A549 (cell line): ENCODE measurements around the gene TAF1A.

Source experiments
- EP300 ChIP-seq, 2 experiments: fragments of >200 bp; sonication (Bioruptor Twin); formaldehyde crosslinking; IDR thresholded peaks; 2 replicates in 1 of 2; 3 replicates in 1 of 2; pipeline ENCODE4 v1.6.1; 2016 to 2017
- FOSL2 ChIP-seq, 2 experiments: fragments of 450-650 bp in 1 of 2; fragments of >200 bp in 1 of 2; sonication (Bioruptor Twin) in 1 of 2; formaldehyde crosslinking; IDR thresholded peaks; 2 replicates each; pipeline versions ENCODE4 v1.5.0 to v1.6.1; 2016 to 2020; ENCODE audit warnings: mild to moderate bottlenecking in 1 of 2, moderate library complexity in 1 of 2
- GATA3 ChIP-seq: IDR thresholded peaks from 2 replicates; pipeline ENCODE4 v1.6.1; 2012; ENCODE audit warnings: borderline replicate concordance
- HOXA7 ChIP-seq: fragments of 250-450 bp; sonication (Bioruptor Pico); IDR thresholded peaks from 2 replicates; pipeline ENCODE4 v1.5.0; 2020; ENCODE audit warnings: mild to moderate bottlenecking, moderate library complexity
- HOXB5 ChIP-seq: fragments of 250-450 bp; sonication (Bioruptor Pico); IDR thresholded peaks from 2 replicates; pipeline ENCODE4 v1.5.0; 2020; ENCODE audit warnings: mild to moderate bottlenecking, moderate library complexity
- JUNB ChIP-seq: fragments of >200 bp; sonication (Bioruptor Twin); formaldehyde crosslinking; IDR thresholded peaks from 2 replicates; pipeline ENCODE4 v1.6.1; 2016
- RAD21 ChIP-seq, 2 experiments: fragments of >200 bp in 1 of 2; sonication (Bioruptor Twin) in 1 of 2; formaldehyde crosslinking in 1 of 2; IDR thresholded peaks in 1 of 2; conservative IDR thresholded peaks in 1 of 2; 2 replicates in 1 of 2; 3 replicates in 1 of 2; pipeline ENCODE4 v1.6.1; 2012 to 2018; ENCODE audit warnings: inconsistent platforms in 1 of 2
- TFCP2L1 ChIP-seq: fragments of 250-450 bp; sonication (Bioruptor Pico); IDR thresholded peaks from 2 replicates; pipeline ENCODE4 v1.5.0; 2021; ENCODE audit warnings: mild to moderate bottlenecking
- TF ChIP-seq, protein P1 (sequence below): fragments of >200 bp; sonication (Bioruptor Twin); formaldehyde crosslinking; IDR thresholded peaks from 3 replicates; pipeline ENCODE4 v1.5.1; 2016
- TF ChIP-seq, protein P2 (sequence below): fragments of 250-450 bp; sonication (Bioruptor Pico); IDR thresholded peaks from 2 replicates; pipeline ENCODE4 v1.5.0; 2021; ENCODE audit warnings: mild to moderate bottlenecking, moderate library complexity, borderline replicate concordance
- TF ChIP-seq, protein P3 (sequence below): fragments of 200-600 bp; sonication (generic); IDR thresholded peaks from 2 replicates; pipeline ENCODE4 v1.6.1; 2016; ENCODE audit warnings: antibody characterized with exemption, mild to moderate bottlenecking, moderate library complexity

DNA sequence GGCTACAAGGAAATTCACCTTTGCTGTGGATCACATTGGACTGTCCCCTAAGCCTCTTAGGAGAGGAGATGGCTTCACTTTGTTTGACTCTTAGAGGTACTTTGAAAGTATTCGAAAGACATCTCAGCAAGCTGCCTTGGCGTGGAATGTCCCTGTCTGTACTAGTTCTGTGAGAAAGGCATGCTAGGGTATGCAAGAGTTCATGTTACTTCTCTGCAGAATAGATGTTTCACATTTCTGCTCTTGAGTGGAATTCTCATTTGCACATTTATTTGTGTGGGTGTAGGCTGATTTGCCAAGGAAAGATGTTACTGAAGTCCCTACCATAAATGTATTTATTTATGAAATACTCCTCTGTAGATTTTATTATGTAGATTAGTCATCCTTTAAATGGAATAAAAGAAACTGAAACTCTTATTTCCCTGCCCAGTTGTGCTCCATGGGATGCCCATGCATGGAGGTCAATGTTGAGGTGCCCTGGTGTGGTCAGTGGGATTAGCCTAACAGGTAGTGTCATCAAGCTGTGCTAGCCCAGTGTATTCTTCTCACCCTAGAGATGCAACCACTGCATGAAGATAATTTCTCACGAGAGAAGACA, 42.0 kb upstream of the TAF1A start:
- TF ChIP-seq, protein P1, sequence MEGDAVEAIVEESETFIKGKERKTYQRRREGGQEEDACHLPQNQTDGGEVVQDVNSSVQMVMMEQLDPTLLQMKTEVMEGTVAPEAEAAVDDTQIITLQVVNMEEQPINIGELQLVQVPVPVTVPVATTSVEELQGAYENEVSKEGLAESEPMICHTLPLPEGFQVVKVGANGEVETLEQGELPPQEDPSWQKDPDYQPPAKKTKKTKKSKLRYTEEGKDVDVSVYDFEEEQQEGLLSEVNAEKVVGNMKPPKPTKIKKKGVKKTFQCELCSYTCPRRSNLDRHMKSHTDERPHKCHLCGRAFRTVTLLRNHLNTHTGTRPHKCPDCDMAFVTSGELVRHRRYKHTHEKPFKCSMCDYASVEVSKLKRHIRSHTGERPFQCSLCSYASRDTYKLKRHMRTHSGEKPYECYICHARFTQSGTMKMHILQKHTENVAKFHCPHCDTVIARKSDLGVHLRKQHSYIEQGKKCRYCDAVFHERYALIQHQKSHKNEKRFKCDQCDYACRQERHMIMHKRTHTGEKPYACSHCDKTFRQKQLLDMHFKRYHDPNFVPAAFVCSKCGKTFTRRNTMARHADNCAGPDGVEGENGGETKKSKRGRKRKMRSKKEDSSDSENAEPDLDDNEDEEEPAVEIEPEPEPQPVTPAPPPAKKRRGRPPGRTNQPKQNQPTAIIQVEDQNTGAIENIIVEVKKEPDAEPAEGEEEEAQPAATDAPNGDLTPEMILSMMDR, result no peak
- TF ChIP-seq FOSL2 (IDR thresholded peaks at IDR 0.05), result no peak
- TF ChIP-seq FOSL2 (CRISPR knock-in tag; IDR thresholded peaks at IDR 0.05), result no peak
- TF ChIP-seq, protein P2, sequence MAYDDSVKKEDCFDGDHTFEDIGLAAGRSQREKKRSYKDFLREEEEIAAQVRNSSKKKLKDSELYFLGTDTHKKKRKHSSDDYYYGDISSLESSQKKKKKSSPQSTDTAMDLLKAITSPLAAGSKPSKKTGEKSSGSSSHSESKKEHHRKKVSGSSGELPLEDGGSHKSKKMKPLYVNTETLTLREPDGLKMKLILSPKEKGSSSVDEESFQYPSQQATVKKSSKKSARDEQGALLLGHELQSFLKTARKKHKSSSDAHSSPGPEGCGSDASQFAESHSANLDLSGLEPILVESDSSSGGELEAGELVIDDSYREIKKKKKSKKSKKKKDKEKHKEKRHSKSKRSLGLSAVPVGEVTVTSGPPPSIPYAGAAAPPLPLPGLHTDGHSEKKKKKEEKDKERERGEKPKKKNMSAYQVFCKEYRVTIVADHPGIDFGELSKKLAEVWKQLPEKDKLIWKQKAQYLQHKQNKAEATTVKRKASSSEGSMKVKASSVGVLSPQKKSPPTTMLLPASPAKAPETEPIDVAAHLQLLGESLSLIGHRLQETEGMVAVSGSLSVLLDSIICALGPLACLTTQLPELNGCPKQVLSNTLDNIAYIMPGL, result no peak
- no peak for TF ChIP-seq JUNB
- TF ChIP-seq RAD21 (conservative IDR thresholded peaks at IDR 0.05 in 1 of 2, IDR thresholded peaks at IDR 0.05 in 1 of 2), result no peak
- no peak for TF ChIP-seq HOXA7 (CRISPR knock-in tag)
- no peak for TF ChIP-seq EP300 (IDR thresholded peaks at IDR 0.05)
- TF ChIP-seq, protein P3, sequence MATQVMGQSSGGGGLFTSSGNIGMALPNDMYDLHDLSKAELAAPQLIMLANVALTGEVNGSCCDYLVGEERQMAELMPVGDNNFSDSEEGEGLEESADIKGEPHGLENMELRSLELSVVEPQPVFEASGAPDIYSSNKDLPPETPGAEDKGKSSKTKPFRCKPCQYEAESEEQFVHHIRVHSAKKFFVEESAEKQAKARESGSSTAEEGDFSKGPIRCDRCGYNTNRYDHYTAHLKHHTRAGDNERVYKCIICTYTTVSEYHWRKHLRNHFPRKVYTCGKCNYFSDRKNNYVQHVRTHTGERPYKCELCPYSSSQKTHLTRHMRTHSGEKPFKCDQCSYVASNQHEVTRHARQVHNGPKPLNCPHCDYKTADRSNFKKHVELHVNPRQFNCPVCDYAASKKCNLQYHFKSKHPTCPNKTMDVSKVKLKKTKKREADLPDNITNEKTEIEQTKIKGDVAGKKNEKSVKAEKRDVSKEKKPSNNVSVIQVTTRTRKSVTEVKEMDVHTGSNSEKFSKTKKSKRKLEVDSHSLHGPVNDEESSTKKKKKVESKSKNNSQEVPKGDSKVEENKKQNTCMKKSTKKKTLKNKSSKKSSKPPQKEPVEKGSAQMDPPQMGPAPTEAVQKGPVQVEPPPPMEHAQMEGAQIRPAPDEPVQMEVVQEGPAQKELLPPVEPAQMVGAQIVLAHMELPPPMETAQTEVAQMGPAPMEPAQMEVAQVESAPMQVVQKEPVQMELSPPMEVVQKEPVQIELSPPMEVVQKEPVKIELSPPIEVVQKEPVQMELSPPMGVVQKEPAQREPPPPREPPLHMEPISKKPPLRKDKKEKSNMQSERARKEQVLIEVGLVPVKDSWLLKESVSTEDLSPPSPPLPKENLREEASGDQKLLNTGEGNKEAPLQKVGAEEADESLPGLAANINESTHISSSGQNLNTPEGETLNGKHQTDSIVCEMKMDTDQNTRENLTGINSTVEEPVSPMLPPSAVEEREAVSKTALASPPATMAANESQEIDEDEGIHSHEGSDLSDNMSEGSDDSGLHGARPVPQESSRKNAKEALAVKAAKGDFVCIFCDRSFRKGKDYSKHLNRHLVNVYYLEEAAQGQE, result no peak
- TF ChIP-seq GATA3, result no peak
- no peak for TF ChIP-seq HOXB5 (CRISPR knock-in tag)
- no peak for TF ChIP-seq TFCP2L1 (CRISPR knock-in tag)
